ENCODE results near the gene FMO3.

The FMO3 gene

GRCh38 chr1:171141688-171142415 lies 51.1 kb downstream of the FMO3 start:
- ChIA-PET CTCF (no interaction called here), POLR2A (ENCODE audit: low non-redundant PET) (no interaction called here)
- DNase-seq (ENCODE audit: low spot score) = no peak
- no peak overlapping the region for H3K27ac ChIP-seq
- no peak for TF ChIP-seq CTCF (conservative IDR thresholded peaks at IDR 0.05; ENCODE audit: low read depth)

- ChIA-PET POLR2A (ENCODE audit: low non-redundant PET) (no interaction called here), CTCF (interaction anchor here (0.6 kb wide), 1 partner anchor 100 kb away, joined by 3 read pairs; no protein-coding TSS in a partner anchor)
- no peak for DNase-seq (ENCODE audit: low spot score)
- no peak for TF ChIP-seq CTCF (conservative IDR thresholded peaks at IDR 0.05; ENCODE audit: low read depth)
- no peak overlapping the region for H3K27ac ChIP-seq
These were observed 52.0 kb downstream of the FMO3 start for GRCh38 chr1:171142416-171143385.

DNA sequence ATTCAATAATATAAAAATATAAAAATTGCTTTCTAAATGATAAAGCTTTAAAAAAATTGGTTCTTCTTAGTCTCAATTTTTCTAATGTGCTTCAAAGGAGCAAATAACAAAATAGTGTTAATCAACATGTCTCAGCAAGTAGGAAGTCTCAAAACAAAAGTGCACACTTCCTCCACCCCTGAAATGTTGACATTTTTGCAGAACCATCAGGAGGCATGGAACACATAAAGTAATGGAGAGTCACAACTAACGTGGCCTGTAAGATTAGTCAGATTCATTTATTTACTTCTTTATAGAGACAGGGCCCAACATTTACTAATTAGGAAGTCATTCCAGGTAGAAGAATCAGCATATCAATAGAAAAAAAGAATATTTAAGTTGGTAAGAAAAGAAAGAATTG lies 59.5 kb downstream of the FMO3 start:
- DNase-seq (ENCODE audit: low spot score) = no peak
- H3K27ac ChIP-seq = no peak overlapping the region
- CTCF ChIA-PET = no interaction called here
- POLR2A ChIA-PET (ENCODE audit: low non-redundant PET) = no interaction called here
- TF ChIP-seq CTCF (conservative IDR thresholded peaks at IDR 0.05; ENCODE audit: low read depth) = no peak

DNA sequence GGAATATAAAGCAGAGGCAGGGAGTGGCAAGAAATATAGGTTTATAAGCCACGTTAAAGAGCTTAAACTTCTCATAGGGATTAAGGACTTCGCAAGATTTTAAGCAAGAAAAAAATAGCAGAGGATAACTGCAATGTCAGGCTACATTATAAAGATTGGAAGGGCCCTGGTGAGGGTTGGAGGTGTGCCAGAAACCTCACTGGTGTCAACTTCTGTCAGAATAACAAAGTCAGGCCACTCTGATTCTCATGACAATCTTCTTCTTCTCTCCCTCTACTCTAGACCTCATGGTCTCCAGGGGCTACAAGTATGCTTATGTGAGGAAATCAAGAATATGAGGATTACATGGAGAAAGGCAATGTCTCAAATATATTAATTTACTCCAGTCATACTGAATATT lies 61.8 kb downstream of the FMO3 start:
- CTCF ChIA-PET = interaction anchor here (0.6 kb wide), 1 partner anchor 83 kb away, joined by 3 read pairs; no protein-coding TSS in a partner anchor
- no peak overlapping the region for H3K27ac ChIP-seq
- POLR2A ChIA-PET (ENCODE audit: low non-redundant PET) = no interaction called here
- TF ChIP-seq CTCF (conservative IDR thresholded peaks at IDR 0.05; ENCODE audit: low read depth) = no peak
- DNase-seq (ENCODE audit: low spot score) = no peak

- POLR2A ChIA-PET (ENCODE audit: low non-redundant PET) = no interaction called here
These were observed 64.8 kb downstream of the FMO3 start for GRCh38 chr1:171155484-171155883.

More at GRCh38 chr1:171155484-171155883, 64.8 kb downstream of the FMO3 start:
- CTCF ChIA-PET = no interaction called here
- TF ChIP-seq CTCF (conservative IDR thresholded peaks at IDR 0.05; ENCODE audit: low read depth) = no peak
- no peak overlapping the region for H3K27ac ChIP-seq
- DNase-seq (ENCODE audit: low spot score) = no peak
